Fibroblast of lung (primary cell): ENCODE measurements around the gene ADRA2C. TPM values are rescaled to one million over a fixed set of nuclear protein-coding genes. Genes with fewer than 3 reads are reported as not detected.

Experiments used
- DNase-seq, 2 donors: peaks; one replicate each; pipeline versions ENCODE4 v3.0.0 to v3.0.0-alpha.2; 2010; ENCODE audit warnings: low read depth in 2 of 2
- H2AFZ ChIP-seq: 2 replicates; pipeline ENCODE4 v1.5.1; 2012; ENCODE audit warnings: low read length, control low read depth, inconsistent platforms
- H3K27ac ChIP-seq: 2 replicates; pipeline ENCODE4 v1.5.1; 2011; ENCODE audit warnings: low read length, control low read depth; ENCODE audit not compliant: insufficient read depth
- H3K27me3 ChIP-seq: 2 replicates; pipeline ENCODE4 v1.5.1; 2011; ENCODE audit warnings: mild to moderate bottlenecking, low read length; ENCODE audit not compliant: control insufficient read depth, insufficient read depth
- H3K36me3 ChIP-seq: 2 replicates; pipeline ENCODE4 v1.5.1; 2011; ENCODE audit warnings: low read length; ENCODE audit not compliant: control insufficient read depth, insufficient read depth
- H3K4me1 ChIP-seq: 2 replicates; pipeline ENCODE4 v1.5.1; 2011; ENCODE audit warnings: low read length; ENCODE audit not compliant: control insufficient read depth, insufficient read depth; ENCODE audit errors: extremely low read depth
- H3K4me2 ChIP-seq: 2 replicates; pipeline ENCODE4 v1.5.1; 2011; ENCODE audit warnings: low read length, control low read depth; ENCODE audit not compliant: insufficient read depth; ENCODE audit errors: extremely low read depth
- H3K4me3 ChIP-seq, 4 experiments: fragments of 200-600 bp in 1 of 4; sonication (generic) in 1 of 4; replicated peaks in 1 of 4; 2 replicates each; pipeline ENCODE4 v1.5.1; 2011 to 2016; ENCODE audit warnings: low read length in 4 of 4, low read depth in 3 of 4, mild to moderate bottlenecking in 3 of 4, control low read depth in 2 of 4, inconsistent platforms in 1 of 4, mixed read lengths in 1 of 4; ENCODE audit not compliant: insufficient read depth in 1 of 4; ENCODE audit errors: control extremely low read depth in 1 of 4
- H3K79me2 ChIP-seq: 2 replicates; pipeline ENCODE4 v1.5.1; 2012; ENCODE audit warnings: mild to moderate bottlenecking, low read length, inconsistent platforms; ENCODE audit not compliant: control insufficient read depth, insufficient read depth
- H3K9ac ChIP-seq: 2 replicates; pipeline ENCODE4 v1.5.1; 2011; ENCODE audit warnings: mild to moderate bottlenecking, low read length, control low read depth; ENCODE audit not compliant: insufficient read depth
- H3K9me3 ChIP-seq: 2 replicates; pipeline ENCODE4 v1.5.1; 2012; ENCODE audit warnings: low read depth, low read length; ENCODE audit not compliant: control insufficient read depth, insufficient read depth
- H4K20me1 ChIP-seq: 2 replicates; pipeline ENCODE4 v1.5.1; 2011; ENCODE audit warnings: low read length; ENCODE audit not compliant: control insufficient read depth, insufficient read depth; ENCODE audit errors: extremely low read depth
- CTCF ChIP-seq, 2 donors: IDR thresholded peaks in 1 of 2; conservative IDR thresholded peaks in 1 of 2; 1 replicate in 1 of 2; 2 replicates in 1 of 2; pipeline ENCODE4 v1.5.1; 2011 to 2012; ENCODE audit warnings: low read length in 2 of 2, control low read depth in 1 of 2, inconsistent platforms in 1 of 2, low read depth in 1 of 2, mild to moderate bottlenecking in 1 of 2
- EZH2 ChIP-seq: IDR thresholded peaks from 2 replicates; pipeline ENCODE4 v1.5.1; 2012; ENCODE audit warnings: low read length, control low read depth, mild to moderate bottlenecking; ENCODE audit errors: missing control alignments
- polyA plus RNA-seq, 2 donors: library from polyadenylated mRNA; depleted of rRNA in 1 of 2; stranded (reverse) in 1 of 2; unstranded in 1 of 2; fragments of >200 nt; gene quantifications; 2 replicates each; pipeline ENCODE4 v1.2.1, GENCODE V29; 2011 to 2012; ENCODE audit warnings: missing spikeins in 1 of 2
- total RNA-seq: library from RNA; depleted of rRNA; stranded (reverse); fragments of >200 nt; gene quantifications from 2 replicates; pipeline ENCODE4 v1.2.1, GENCODE V29; 2014

The ADRA2C gene
- total and polyA plus RNA-seq, 2 donors (not counting 1 experiment from before 2014, with no cell fraction given): 0.30 to 0.33 TPM

GRCh38 chr4:3729882-3730226 lies 36.3 kb upstream of the ADRA2C start:
- Histone ChIP-seq H3K4me3 (no peak overlapping the region), H3K9me3 (no peaks in the 10 kb centered on the region), H4K20me1 (no peaks in the 10 kb centered on the region), H3K4me1 (no peaks in the 10 kb centered on the region), H3K79me2 (no peaks in the 10 kb centered on the region), H3K27me3 (no peaks in the 10 kb centered on the region), H3K36me3 (no peaks in the 10 kb centered on the region), H3K9ac (no peak overlapping the region), H3K27ac (no peak overlapping the region), H3K4me2 (no peak overlapping the region), H2AFZ (no peak overlapping the region)
- TF ChIP-seq EZH2: no peak
- no peak for TF ChIP-seq CTCF (conservative IDR thresholded peaks at IDR 0.05 in 1 of 2, IDR thresholded peaks at IDR 0.05 in 1 of 2; ENCODE audit: low read depth in 1 of 2, low read length in 2 of 2)
- no peak for DNase-seq

DNA sequence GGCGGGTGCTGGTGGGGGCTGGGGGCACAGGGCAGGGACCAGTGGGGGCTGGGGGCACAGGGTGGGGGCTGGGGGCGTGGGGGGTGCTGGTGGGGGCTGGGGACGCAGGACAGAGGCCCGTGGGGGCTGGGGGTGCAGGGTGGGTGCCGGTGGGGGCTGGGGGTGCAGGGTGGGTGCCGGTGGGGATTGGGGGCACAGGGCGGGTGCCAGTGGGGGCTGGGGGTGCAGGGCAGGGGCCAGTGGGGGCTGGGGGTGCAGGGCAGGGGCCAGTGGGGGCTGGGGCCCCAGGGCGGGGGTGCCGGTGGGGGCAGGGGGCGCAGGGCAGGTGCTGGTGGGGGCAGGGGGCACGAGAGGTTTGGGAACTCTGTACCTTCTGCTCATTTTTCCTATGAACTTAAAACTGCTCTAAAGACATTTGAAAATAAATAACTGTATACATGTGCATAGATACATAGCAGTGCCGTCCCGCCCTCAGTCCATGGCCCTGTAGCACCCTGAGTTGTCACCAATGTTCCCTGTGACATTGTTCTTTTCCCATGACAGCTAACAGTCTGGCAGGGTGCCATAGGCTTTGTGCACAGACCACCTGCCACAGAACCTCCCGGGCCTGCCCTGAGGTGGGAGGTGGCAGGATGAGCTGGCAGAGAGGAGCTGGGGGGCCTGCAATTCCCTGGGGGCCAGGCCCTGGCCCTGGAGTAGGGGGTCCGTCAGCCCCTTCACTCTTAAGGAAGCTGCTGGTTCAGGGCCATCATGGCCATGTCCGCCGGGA lies 35.6 kb upstream of the ADRA2C start:
- Histone ChIP-seq H3K36me3 (no peaks in the 10 kb centered on the region), H3K4me1 (no peaks in the 10 kb centered on the region), H3K9ac (no peak overlapping the region), H3K79me2 (no peaks in the 10 kb centered on the region), H3K4me2 (no peak overlapping the region), H3K4me3 (no peak overlapping the region), H3K27me3 (no peaks in the 10 kb centered on the region), H2AFZ (no peak overlapping the region), H3K27ac (no peak overlapping the region), H3K9me3 (no peaks in the 10 kb centered on the region), H4K20me1 (no peaks in the 10 kb centered on the region)
- TF ChIP-seq CTCF (conservative IDR thresholded peaks at IDR 0.05 in 1 of 2, IDR thresholded peaks at IDR 0.05 in 1 of 2; ENCODE audit: low read depth in 1 of 2, low read length in 2 of 2): no peak
- TF ChIP-seq EZH2: no peak
- DNase-seq: no peak

DNA sequence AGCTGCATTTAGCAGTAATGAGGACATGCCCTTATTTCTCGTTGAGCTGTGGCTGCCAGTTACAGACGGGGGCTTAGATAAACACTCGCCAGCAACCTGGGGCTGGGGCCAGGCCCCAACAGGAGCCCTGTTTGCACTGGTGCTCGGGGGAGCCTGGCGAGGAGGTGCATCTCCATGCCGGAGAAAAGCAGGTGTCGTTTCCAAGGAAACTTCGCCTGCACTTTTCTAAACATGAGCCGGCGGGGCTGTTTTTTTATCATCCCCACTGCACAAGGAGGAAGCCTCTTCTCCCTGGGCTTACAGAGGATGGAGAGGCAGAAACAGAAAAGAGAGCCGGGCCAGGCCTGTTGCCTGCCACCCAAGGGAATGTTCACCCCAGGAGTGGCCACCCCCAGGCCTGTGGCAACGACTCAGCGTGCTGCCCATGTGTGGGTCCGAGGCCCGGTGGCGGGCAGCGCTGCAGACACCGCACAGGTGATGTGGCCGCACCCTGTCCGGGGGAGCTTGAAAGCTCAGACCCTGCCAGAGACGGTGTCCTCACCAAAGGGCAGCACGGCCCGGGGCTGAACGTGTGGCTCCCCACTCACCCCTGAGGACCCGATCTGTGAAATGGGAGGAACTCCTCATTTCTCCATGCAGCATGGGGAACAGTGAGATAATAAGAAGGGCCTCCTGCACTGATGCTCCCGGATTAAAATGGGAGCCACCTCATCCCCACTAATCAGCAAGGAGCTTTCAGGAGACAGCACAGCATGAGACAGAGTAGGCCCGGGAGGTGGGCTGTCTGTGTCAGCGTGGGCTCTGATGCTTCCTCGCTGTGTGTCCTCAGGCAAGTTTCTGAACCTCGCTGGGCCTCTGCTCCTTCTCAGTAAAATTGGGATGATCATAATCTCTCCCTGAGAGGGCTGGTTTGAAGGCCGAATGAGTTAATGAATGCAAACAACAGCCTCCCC lies 33.8 kb upstream of the ADRA2C start:
- Histone ChIP-seq H3K79me2 (no peaks in the 10 kb centered on the region), H3K4me1 (no peaks in the 10 kb centered on the region), H3K36me3 (no peaks in the 10 kb centered on the region), H3K27me3 (no peaks in the 10 kb centered on the region), H3K27ac (no peak overlapping the region), H3K4me3 (no peak overlapping the region), H3K9ac (no peak overlapping the region), H3K9me3 (no peaks in the 10 kb centered on the region), H4K20me1 (no peaks in the 10 kb centered on the region), H2AFZ (no peak overlapping the region), H3K4me2 (no peak overlapping the region)
- DNase-seq: no peak
- no peak for TF ChIP-seq EZH2
- TF ChIP-seq CTCF (conservative IDR thresholded peaks at IDR 0.05 in 1 of 2, IDR thresholded peaks at IDR 0.05 in 1 of 2; ENCODE audit: low read depth in 1 of 2, low read length in 2 of 2): no peak
